IMR-90 (cell line): ENCODE data around the gene MINK1. TPM values are rescaled to one million over a fixed set of nuclear protein-coding genes. Genes with fewer than 3 reads are reported as not detected.

Source experiments
- ATAC-seq: fragments of 200-7000 bp; cut with Tn5 transposase; 2 replicates; pipeline ENCODE4 v1.9.1; 2020; ENCODE audit warnings: low read depth, mild to moderate bottlenecking, moderate library complexity
- BruUV-seq: library from RNA; stranded (reverse); fragments of 400-500 nt; replicated peaks from 2 replicates; lab custom pipeline; 2021; lab: Mats Ljungman, UMichigan
- CTCF ChIA-PET: fragments of 300-600 bp; formaldehyde crosslinking; extraction: SDS; loops from one replicate; lab custom pipeline; 2021; ENCODE audit warnings: antibody characterized with exemption; lab: Yijun Ruan, JAX
- POLR2A ChIA-PET: fragments of 300-600 bp; sonication (Branson Sonifier 250); formaldehyde crosslinking; loops from one replicate; lab custom pipeline; 2022; ENCODE audit warnings: antibody characterized with exemption; ENCODE audit not compliant: unreplicated experiment; lab: Charles Lee
- DNase-seq: peaks from one replicate; pipeline ENCODE4 v3.0.0; 2013
- H2AFZ ChIP-seq: replicated peaks from 2 replicates; pipeline ENCODE3; 2013; ENCODE audit warnings: low read length, mild to moderate bottlenecking; ENCODE audit not compliant: poor library complexity
- H2AK5ac ChIP-seq: 2 replicates; pipeline ENCODE4 v1.6.1; 2013; ENCODE audit warnings: low read depth, low read length, inconsistent platforms
- H2AK9ac ChIP-seq: replicated peaks from 2 replicates; pipeline ENCODE3; 2013; ENCODE audit warnings: mild to moderate bottlenecking, low read depth, low read length, moderate library complexity; ENCODE audit not compliant: poor library complexity
- H2BK120ac ChIP-seq: 2 replicates; pipeline ENCODE4 v1.6.1; 2013; ENCODE audit warnings: low read depth, low read length, inconsistent platforms
- H2BK15ac ChIP-seq: 3 replicates; pipeline ENCODE4 v1.6.1; 2013; ENCODE audit warnings: low read depth, low read length, inconsistent platforms
- H2BK20ac ChIP-seq: 2 replicates; pipeline ENCODE4 v1.6.1; 2013; ENCODE audit warnings: low read depth, mild to moderate bottlenecking, inconsistent platforms, low read length, moderate library complexity
- H2BK5ac ChIP-seq: 2 replicates; pipeline ENCODE4 v1.6.1; 2013; ENCODE audit warnings: mild to moderate bottlenecking, low read depth, low read length, inconsistent platforms; ENCODE audit not compliant: poor library complexity, severe bottlenecking
- H3K14ac ChIP-seq: replicated peaks from 2 replicates; pipeline ENCODE4 v1.6.1; 2013; ENCODE audit warnings: low read depth, low read length, inconsistent platforms
- H3K18ac ChIP-seq: 2 replicates; pipeline ENCODE4 v1.6.1; 2013; ENCODE audit warnings: low read depth, low read length, control low read depth
- H3K23ac ChIP-seq: 2 replicates; pipeline ENCODE4 v1.6.1; 2013; ENCODE audit warnings: low read depth, low read length, inconsistent platforms
- H3K27ac ChIP-seq: 2 replicates; pipeline ENCODE4 v1.5.1; 2013; ENCODE audit warnings: mild to moderate bottlenecking, control low read depth, low read length; ENCODE audit not compliant: insufficient read depth
- H3K27me3 ChIP-seq: 2 replicates; pipeline ENCODE4 v1.6.1; 2013; ENCODE audit warnings: low read length; ENCODE audit not compliant: control insufficient read depth, insufficient read depth
- H3K36me3 ChIP-seq: 2 replicates; pipeline ENCODE4 v1.6.1; 2013; ENCODE audit warnings: low read length, mixed read lengths; ENCODE audit not compliant: control insufficient read depth, insufficient read depth
- H3K4ac ChIP-seq: 2 replicates; pipeline ENCODE4 v1.6.1; 2013; ENCODE audit warnings: low read depth, low read length, inconsistent platforms
- H3K4me1 ChIP-seq: 2 replicates; pipeline ENCODE4 v1.6.1; 2013; ENCODE audit warnings: low read length, mixed read lengths; ENCODE audit not compliant: control insufficient read depth, insufficient read depth
- H3K4me2 ChIP-seq: 2 replicates; pipeline ENCODE4 v1.6.1; 2013; ENCODE audit warnings: low read depth, mild to moderate bottlenecking, control low read depth, low read length, moderate library complexity
- H3K4me3 ChIP-seq: 2 replicates; pipeline ENCODE4 v1.5.1; 2013; ENCODE audit warnings: low read depth, mild to moderate bottlenecking, control low read depth, low read length, moderate library complexity; ENCODE audit not compliant: insufficient read depth
- H3K56ac ChIP-seq: 2 replicates; pipeline ENCODE4 v1.6.1; 2013; ENCODE audit warnings: low read length, inconsistent platforms; ENCODE audit not compliant: insufficient read depth; ENCODE audit errors: extremely low read depth
- H3K79me1 ChIP-seq, 2 experiments: 2 replicates each; pipeline ENCODE4 v1.6.1; 2013; ENCODE audit warnings: low read length in 2 of 2, inconsistent platforms in 1 of 2, low read depth in 1 of 2
- H3K9ac ChIP-seq: 2 replicates; pipeline ENCODE4 v1.6.1; 2013; ENCODE audit warnings: low read depth, low read length, control low read depth
- H3K9me1 ChIP-seq: 2 replicates; pipeline ENCODE4 v1.6.1; 2013; ENCODE audit warnings: low read length, inconsistent platforms; ENCODE audit not compliant: insufficient read depth
- H3K9me3 ChIP-seq: 2 replicates; pipeline ENCODE4 v1.6.1; 2013; ENCODE audit warnings: low read length; ENCODE audit not compliant: control insufficient read depth, insufficient read depth
- H4K20me1 ChIP-seq: 2 replicates; pipeline ENCODE4 v1.6.1; 2013; ENCODE audit warnings: low read length, inconsistent platforms; ENCODE audit not compliant: insufficient read depth
- H4K5ac ChIP-seq: 2 replicates; pipeline ENCODE4 v1.6.1; 2013; ENCODE audit warnings: mild to moderate bottlenecking, low read depth, low read length, control low read depth
- H4K8ac ChIP-seq, 2 experiments: 2 replicates each; pipeline ENCODE4 v1.6.1; 2013; ENCODE audit warnings: low read depth in 2 of 2, low read length in 2 of 2, control low read depth in 1 of 2, inconsistent platforms in 1 of 2
- H4K91ac ChIP-seq: 2 replicates; pipeline ENCODE4 v1.6.1; 2013; ENCODE audit warnings: low read depth, low read length, inconsistent platforms; ENCODE audit not compliant: insufficient read depth
- BHLHE40 ChIP-seq: fragments of 150-350 bp; IDR thresholded peaks from 2 replicates; pipeline ENCODE4 v1.6.1; 2016; ENCODE audit warnings: mild to moderate bottlenecking, low read depth, low read length
- CEBPB ChIP-seq: IDR thresholded peaks from 2 replicates; pipeline ENCODE4 v1.6.1; 2012; ENCODE audit warnings: low read depth, low read length, improper control_type of control experiment
- CHD1 ChIP-seq: IDR thresholded peaks from 2 replicates; pipeline ENCODE4 v1.6.1; 2012; ENCODE audit warnings: low read depth, low read length, improper control_type of control experiment
- CTCF ChIP-seq: conservative IDR thresholded peaks from 2 replicates; pipeline ENCODE4 v1.5.1; 2012; ENCODE audit warnings: mild to moderate bottlenecking, low read depth, low read length, improper control_type of control experiment
- ELK1 ChIP-seq: fragments of 150-350 bp; IDR thresholded peaks from 2 replicates; pipeline ENCODE4 v1.6.1; 2016; ENCODE audit warnings: low read depth, mild to moderate bottlenecking, low read length, moderate library complexity, borderline replicate concordance
- FOS ChIP-seq: fragments of 150-350 bp; IDR thresholded peaks from 2 replicates; pipeline ENCODE4 v1.6.1; 2016; ENCODE audit warnings: low read depth, low read length
- MAFK ChIP-seq: IDR thresholded peaks from 2 replicates; pipeline ENCODE4 v1.6.1; 2012; ENCODE audit warnings: low read depth, low read length, improper control_type of control experiment
- MAZ ChIP-seq: IDR thresholded peaks from 2 replicates; pipeline ENCODE4 v1.6.1; 2012; ENCODE audit warnings: low read depth, mild to moderate bottlenecking, low read length, improper control_type of control experiment, moderate library complexity, borderline replicate concordance
- MXI1 ChIP-seq: IDR thresholded peaks from 2 replicates; pipeline ENCODE4 v1.6.1; 2012; ENCODE audit warnings: low read depth, mild to moderate bottlenecking, low read length, moderate library complexity, borderline replicate concordance
- NFE2L2 ChIP-seq: fragments of 150-350 bp; IDR thresholded peaks from 2 replicates; pipeline ENCODE4 v1.6.1; 2016; ENCODE audit warnings: low read depth, mild to moderate bottlenecking, low read length
- POLR2A ChIP-seq: IDR thresholded peaks from 2 replicates; pipeline ENCODE4 v1.6.1; 2012; ENCODE audit warnings: mild to moderate bottlenecking, low read depth, low read length
- RAD21 ChIP-seq: IDR thresholded peaks from 2 replicates; pipeline ENCODE4 v1.6.1; 2012; ENCODE audit warnings: low read length, improper control_type of control experiment
- RCOR1 ChIP-seq: IDR thresholded peaks from 2 replicates; pipeline ENCODE4 v1.6.1; 2012; ENCODE audit warnings: mild to moderate bottlenecking, low read length, improper control_type of control experiment; ENCODE audit not compliant: insufficient replicate concordance
- RFX5 ChIP-seq: IDR thresholded peaks from 2 replicates; pipeline ENCODE4 v1.8.0; 2012; ENCODE audit warnings: low read depth, mild to moderate bottlenecking, low read length, moderate library complexity
- SMC3 ChIP-seq: fragments of 150-350 bp; IDR thresholded peaks from 2 replicates; pipeline ENCODE4 v1.6.1; 2016; ENCODE audit warnings: low read depth, mild to moderate bottlenecking, antibody characterized with exemption, low read length, moderate library complexity
- USF2 ChIP-seq: fragments of 150-350 bp; IDR thresholded peaks from 2 replicates; pipeline ENCODE4 v1.6.1; 2017; ENCODE audit warnings: mild to moderate bottlenecking, antibody characterized with exemption, low read length, low read depth
- WGBS, 2 experiments: methylation state at CpG; one replicate each; pipeline versions ENCODE4 v1.1.5 to v1.1.7; 2013; ENCODE audit warnings: missing lambda C conversion rate in 2 of 2; ENCODE audit not compliant: insufficient read length in 1 of 2; ENCODE audit errors: extremely low coverage in 2 of 2; 5-methylcytosine and 5-hydroxymethylcytosine counted together
- dilution Hi-C: fragments of 300-500 bp; cut with HindIII; formaldehyde crosslinking; loops from one replicate; pipeline ENCODE4 v1.14.3; 2018; ENCODE audit warnings: low sequenced_read_pairs; ENCODE audit not compliant: unreplicated experiment
- in situ Hi-C: fragments of 300-500 bp; cut with MboI; formaldehyde crosslinking; loops from 3 replicates; pipeline ENCODE4 v1.14.3; 2019; ENCODE audit warnings: low sequenced_read_pairs, inconsistent platforms, mixed read lengths
- intact Hi-C: fragments of 100-400 bp; cut with micrococcal nuclease; formaldehyde crosslinking; loops from 2 replicates; pipeline ENCODE4 v1.10.0; 2022
- polyA plus RNA-seq, 3 experiments: library from polyadenylated mRNA; depleted of rRNA; stranded (reverse); fragments of >200 nt; gene quantifications; 2 replicates each; pipeline ENCODE4 v1.2.3, GENCODE V29; 2012; ENCODE audit warnings: low replicate concordance in 1 of 3
- total RNA-seq: library from RNA; depleted of rRNA; stranded (reverse); fragments of >200 nt; gene quantifications from 2 replicates; pipeline ENCODE4 v1.2.3, GENCODE V29; 2012

Gene MINK1
- total and polyA plus RNA-seq, 2 of the 4 experiments (the other 2 are of a cell fraction): 12.2 to 40.9 TPM

- no peak for DNase-seq
- H3K4me1 ChIP-seq: peaks cover 19% of the 10 kb centered on the region
- no peaks in the 10 kb centered on the region for H3K9me3 ChIP-seq
- no peak overlapping the region for H3K4me3 ChIP-seq
- no peak overlapping the region for H3K56ac ChIP-seq
- ChIA-PET CTCF (no interaction called here), POLR2A (no interaction called here)
- H4K5ac ChIP-seq: no peak overlapping the region
- H2AFZ ChIP-seq: no peak overlapping the region
- H2BK15ac ChIP-seq: no peak overlapping the region
- no peak overlapping the region for H3K18ac ChIP-seq
- in situ Hi-C loops (no loop called here), intact Hi-C loops (no loop called here), dilution Hi-C loops (no loop called here)
- H3K23ac ChIP-seq: no peak overlapping the region
- H3K27ac ChIP-seq: no peak overlapping the region
- no peak overlapping the region for H4K91ac ChIP-seq
- H3K4ac ChIP-seq: no peak overlapping the region
- ATAC-seq: no peak
- H3K27me3 ChIP-seq: no peaks in the 10 kb centered on the region
- H3K79me1 ChIP-seq: peaks cover 22 to 61% of the 10 kb centered on the region in 2 experiments; a peak in 3 of 4 replicates
- H3K14ac ChIP-seq: no peak overlapping the region
- H3K9me1 ChIP-seq: peaks cover 15% of the 10 kb centered on the region; the same call in 1 of the 2 replicates
- TF ChIP-seq SMC3 (no peak), BHLHE40 (no peak), USF2 (no peak), ELK1 (no peak), MXI1 (no peak), MAFK (no peak), CTCF (no peak), RAD21 (no peak), FOS (no peak), CHD1 (no peak), CEBPB (no peak), RCOR1 (no peak), NFE2L2 (no peak), MAZ (no peak), RFX5 (no peak), POLR2A (no peak)
- peaks cover 66% of the 10 kb centered on the region for H4K20me1 ChIP-seq
- BruUV-seq: no TSS peak
- H2BK120ac ChIP-seq: no peak overlapping the region
- H2AK9ac ChIP-seq: no peak overlapping the region
- H4K8ac ChIP-seq: no peak overlapping the region
- H3K4me2 ChIP-seq: no peak overlapping the region
- no peak overlapping the region for H3K9ac ChIP-seq
- H2AK5ac ChIP-seq: no peak overlapping the region
- no peak overlapping the region for H2BK20ac ChIP-seq
- H3K36me3 ChIP-seq: peaks cover 46% of the 10 kb centered on the region
- 86% methylated on average over 1 of the region's 13 CpGs; no CpG with 5 or more reads in 1 of the 2 experiments for WGBS, 2 experiments
- H2BK5ac ChIP-seq: no peak overlapping the region
Observed at GRCh38 chr17:4942760-4943508, 109.8 kb downstream of the MINK1 start.
